ENCODE data around the gene PRELID3B. TPM values are rescaled to one million over a fixed set of nuclear protein-coding genes. Genes with fewer than 3 reads are reported as not detected.

The PRELID3B gene
- total RNA-seq, 1 experiment from 2014 or later = 52.6 TPM

GRCh38 chr20:59016795-59017492 lies 25.6 kb downstream of the PRELID3B start:
- Histone ChIP-seq H2BK12ac (ENCODE audit: insufficient read length, low read depth, low read length) (no peak overlapping the region), H3K4me2 (ENCODE audit: insufficient read depth, insufficient read length, low read length) (no peak overlapping the region), H3K79me1 (ENCODE audit: insufficient read depth, low read depth, low read length, poor library complexity, severe bottlenecking) (no peaks in the 10 kb centered on the region), H3K14ac (ENCODE audit: insufficient read depth, low read length) (no peak overlapping the region), H2AK5ac (ENCODE audit: insufficient read length, low read length) (no peak overlapping the region), H3K23me2 (ENCODE audit: insufficient read length, low read depth, low read length, poor library complexity, severe bottlenecking) (no peaks in the 10 kb centered on the region), H3K27ac (ENCODE audit: insufficient read length, low read depth, low read length) (no peak overlapping the region), H3T11ph (ENCODE audit: low read length) (no peak overlapping the region), H3K4me1 (ENCODE audit: insufficient read depth, low read length) (no peaks in the 10 kb centered on the region), H3K27me3 (ENCODE audit: insufficient read depth, low read length) (no peaks in the 10 kb centered on the region), H3K23ac (ENCODE audit: insufficient read length, low read depth, low read length) (no peak overlapping the region), H2BK5ac (ENCODE audit: insufficient read length, low read length) (no peak overlapping the region), H2AFZ (ENCODE audit: low read length) (no peak overlapping the region), H3K18ac (ENCODE audit: insufficient read length, low read depth, low read length) (no peak overlapping the region), H3K79me2 (ENCODE audit: insufficient read depth, low read length) (no peaks in the 10 kb centered on the region), H2BK15ac (ENCODE audit: low read depth, low read length) (no peak overlapping the region), H4K5ac (ENCODE audit: insufficient read length, low read depth, low read length) (no peak overlapping the region), H3K9me3 (ENCODE audit: control insufficient read depth, low read depth, low read length) (no peaks in the 10 kb centered on the region), H2BK20ac (ENCODE audit: low read depth, low read length, poor library complexity, severe bottlenecking) (no peak overlapping the region), H3K4ac (ENCODE audit: low read depth, low read length) (no peak overlapping the region), H3K56ac (ENCODE audit: insufficient read length, low read depth, low read length) (no peak overlapping the region), H4K20me1 (ENCODE audit: control insufficient read depth, insufficient read depth, insufficient read length) (no peaks in the 10 kb centered on the region), H3K9ac (ENCODE audit: extremely low read depth, insufficient read length, low read length) (no peak overlapping the region), H4K91ac (ENCODE audit: insufficient read length, low read depth, low read length) (no peak overlapping the region), H4K8ac (replicated peaks; ENCODE audit: insufficient read length, low read depth, low read length) (no peak overlapping the region), H2BK120ac (ENCODE audit: low read depth, low read length, poor library complexity, severe bottlenecking) (no peak overlapping the region)
- peaks cover 22% of the 10 kb centered on the region for H3K27me3 Mint-ChIP-seq (ENCODE audit: low read depth)
- H3K4me3 Mint-ChIP-seq = no peak overlapping the region
- no CpG with 5 or more reads among the region's 4 CpGs for WGBS (ENCODE audit: extremely low coverage, insufficient read length, low lambda C conversion rate)
- H3K36me3 Mint-ChIP-seq (ENCODE audit: insufficient read depth in 1 of 3, low read depth in 3 of 3) = no peaks in the 10 kb centered on the region; a peak in 1 of 7 replicates
- H3K4me1 Mint-ChIP-seq = peaks cover 9 to 17% of the 10 kb centered on the region in 2 experiments; a peak in 3 of 4 replicates
- H3K9me3 Mint-ChIP-seq = no peaks in the 10 kb centered on the region
- no peak for TF ChIP-seq CTCF (conservative IDR thresholded peaks at IDR 0.05)
- no peak for DNase-seq
- H3K27ac Mint-ChIP-seq = no peak overlapping the region
